Ovary (tissue), 9 donors: Measurements from ENCODE around the gene USP6. TPM values are rescaled to one million over a fixed set of nuclear protein-coding genes. Genes with fewer than 3 reads are reported as not detected.
"Not testable (repeated sequence)": the region's sequence is repeated elsewhere in the genome, so short reads cannot be mapped to it uniquely, and the experiment has no call there.

Experiments
- DNase-seq, 5 donors: peaks; one replicate each; pipeline ENCODE4 v3.0.0-alpha.2; 2019 to 2020
- H3K27ac ChIP-seq, 2 donors: fragments of 200-600 bp; one replicate each; pipeline versions ENCODE4 v1.5.1 to v1.8.0; 2019 to 2022
- H3K27me3 ChIP-seq: fragments of 200-600 bp; one replicate; pipeline ENCODE4 v1.8.0; 2022
- H3K36me3 ChIP-seq: fragments of 200-600 bp; sonication (generic); one replicate; pipeline ENCODE4 v1.5.1; 2019
- H3K4me1 ChIP-seq: one replicate; pipeline ENCODE4 v1.8.1; 2013; ENCODE audit warnings: mild to moderate bottlenecking, moderate library complexity; ENCODE audit not compliant: insufficient read depth
- H3K4me3 ChIP-seq: fragments of 200-600 bp; sonication (generic); one replicate; pipeline ENCODE4 v1.5.1; 2017
- H3K9me3 ChIP-seq, 2 donors: fragments of 200-600 bp in 1 of 2; sonication (generic) in 1 of 2; one replicate each; pipeline versions ENCODE4 v1.5.1 to v1.8.1; 2013 to 2019; ENCODE audit warnings: mild to moderate bottlenecking in 1 of 2, moderate library complexity in 1 of 2
- CTCF ChIP-seq, 3 donors: fragments of 450-650 bp in 2 of 3; fragments of 200-600 bp in 1 of 3; IDR thresholded peaks; one replicate each; pipeline versions ENCODE4 v1.5.1 to v1.8.0; 2016 to 2022; ENCODE audit warnings: antibody characterized with exemption in 3 of 3, mild to moderate bottlenecking in 1 of 3
- EP300 ChIP-seq: sonication (generic); formaldehyde crosslinking; IDR thresholded peaks from one replicate; pipeline ENCODE4 v1.6.1; 2017; ENCODE audit warnings: antibody characterized with exemption
- POLR2A ChIP-seq: fragments of 450-650 bp; IDR thresholded peaks from one replicate; pipeline ENCODE4 v1.6.1; 2017; ENCODE audit warnings: antibody characterized with exemption, mild to moderate bottlenecking, moderate library complexity
- WGBS, 3 donors: extraction: QIAGEN DNeasy Blood & Tissue Kit in 1 of 3; methylation state at CpG; one replicate each; pipeline versions ENCODE4 v1.1.5 to v1.1.7; 2013 to 2017; 5-methylcytosine and 5-hydroxymethylcytosine counted together
- intact Hi-C, 4 donors: fragments of 100-400 bp; cut with DNase I; formaldehyde crosslinking; loops; one replicate each; pipeline versions ENCODE4 v1.11.0 to v1.15.1; 2022 to 2023
- polyA plus RNA-seq, 2 donors: library from polyadenylated mRNA; stranded (reverse); fragments of 200-250 nt in 1 of 2; fragments of 350-450 nt in 1 of 2; fragmentation: Illumina TruSeq in 1 of 2; extraction: RNeasy Lipid Tissue Mini Kit (QIAGEN cat#74804) in 1 of 2; gene quantifications; one replicate each; pipeline ENCODE4 v1.2.3, GENCODE V29; 2013 to 2014
- total RNA-seq, 7 donors: library from RNA; depleted of rRNA in 2 of 7; stranded (reverse); fragments of >200 nt in 2 of 7; fragmentation: NEBNext Ultra II Directional in 3 of 7; extraction: Animal tissue kit (Norgen Biotek cat#: 25700) in 3 of 7; gene quantifications; one replicate each; pipeline versions ENCODE4 v1.1.0 to v1.2.4, GENCODE V29; 2016 to 2023
- donor health status: DM: no; HTN: no; CAD: no; lungs with moderate emphysema.
- donor health status: DM: no; HTN: no; CAD: no.
- donor health status: Bipolar disorder and iron deficiency.
- donor health status: DM: yes; HTN: yes; CAD: no.
- donor health status: DM: no; HTN: no; CAD: no.
- donor health status: DM: yes; HTN: yes; CAD: no.

The USP6 gene
- total and polyA plus RNA-seq, 9 donors = under 0.01 to 2.0 (median 0.68) TPM

- whole genome bisulfite sequencing, 3 donors = 86 to 94% (median 92%) methylated on average over 7 of the region's 7 CpGs
- Histone ChIP-seq H3K4me1 (no peaks in the 10 kb centered on the region), H3K9me3 (no peaks in the 10 kb centered on the region), H3K27ac (no peak overlapping the region), H3K27me3 (no peaks in the 10 kb centered on the region), H3K4me3 (no peak overlapping the region), H3K36me3 (no peaks in the 10 kb centered on the region)
- no peak for TF ChIP-seq CTCF (IDR thresholded peaks at IDR 0.05)
- no peak for TF ChIP-seq EP300
- TF ChIP-seq POLR2A = no peak
- intact Hi-C loops = no loop called here
- DNase-seq = no peak
These were observed 15.4 kb downstream of the USP6 start for GRCh38 chr17:5131146-5131715.

GRCh38 chr17:5131799-5132502, 16.1 kb downstream of the USP6 start:
- H3K27ac ChIP-seq, H3K4me1 ChIP-seq, H3K36me3 ChIP-seq, H3K27me3 ChIP-seq, intact Hi-C loops, H3K9me3 ChIP-seq, H3K4me3 ChIP-seq: not testable (repeated sequence)
- DNase-seq = peak in 2 of 5 donors; percentile 10 to 11
- 78 to 82% (median 80%) methylated on average over 16 of the region's 16 CpGs for WGBS, 3 donors

- H3K4me1 ChIP-seq, H3K9me3 ChIP-seq, intact Hi-C loops, H3K36me3 ChIP-seq, DNase-seq, H3K4me3 ChIP-seq, H3K27ac ChIP-seq, H3K27me3 ChIP-seq: not testable (repeated sequence)
- WGBS, 3 donors = 89 to 91% (median 90%) methylated on average over 15 of the region's 15 CpGs
These were observed 16.8 kb downstream of the USP6 start for GRCh38 chr17:5132503-5133225.

GRCh38 chr17:5133311-5133710, 17.5 kb downstream of the USP6 start:
- no peaks in the 10 kb centered on the region for H3K27me3 ChIP-seq
- intact Hi-C loops = no loop called here
- WGBS, 3 donors = 73 to 81% (median 75%) methylated on average over 8 of the region's 8 CpGs
- no peaks in the 10 kb centered on the region for H3K9me3 ChIP-seq
- no peak for DNase-seq
- H3K4me3 ChIP-seq = no peak overlapping the region
- no peak for TF ChIP-seq EP300
- TF ChIP-seq POLR2A = no peak
- no peak for TF ChIP-seq CTCF (IDR thresholded peaks at IDR 0.05)
- H3K27ac ChIP-seq = no peak overlapping the region
- no peaks in the 10 kb centered on the region for H3K4me1 ChIP-seq
- no peaks in the 10 kb centered on the region for H3K36me3 ChIP-seq

GRCh38 chr17:5133961-5134360, 18.1 kb downstream of the USP6 start:
- WGBS, 3 donors = 83 to 93% (median 83%) methylated on average over 8 of the region's 8 CpGs
- H3K27me3 ChIP-seq, H3K9me3 ChIP-seq, H3K4me3 ChIP-seq, H3K36me3 ChIP-seq, intact Hi-C loops, H3K27ac ChIP-seq, DNase-seq, H3K4me1 ChIP-seq: not testable (repeated sequence)

GRCh38 chr17:5134571-5134970, 18.7 kb downstream of the USP6 start:
- H3K4me1 ChIP-seq, H3K27ac ChIP-seq, H3K27me3 ChIP-seq, DNase-seq, H3K9me3 ChIP-seq, H3K4me3 ChIP-seq, intact Hi-C loops, H3K36me3 ChIP-seq: not testable (repeated sequence)
- WGBS, 3 donors = 77 to 86% (median 80%) methylated on average over 11 of the region's 11 CpGs

GRCh38 chr17:5135131-5135712, 19.4 kb downstream of the USP6 start:
- H3K27ac ChIP-seq, H3K27me3 ChIP-seq, H3K9me3 ChIP-seq, DNase-seq, H3K4me3 ChIP-seq, intact Hi-C loops, H3K36me3 ChIP-seq, H3K4me1 ChIP-seq: not testable (repeated sequence)
- WGBS, 3 donors = 79 to 82% (median 80%) methylated on average over 8 of the region's 8 CpGs
